ENCODE results near the gene DDR1.

DNA sequence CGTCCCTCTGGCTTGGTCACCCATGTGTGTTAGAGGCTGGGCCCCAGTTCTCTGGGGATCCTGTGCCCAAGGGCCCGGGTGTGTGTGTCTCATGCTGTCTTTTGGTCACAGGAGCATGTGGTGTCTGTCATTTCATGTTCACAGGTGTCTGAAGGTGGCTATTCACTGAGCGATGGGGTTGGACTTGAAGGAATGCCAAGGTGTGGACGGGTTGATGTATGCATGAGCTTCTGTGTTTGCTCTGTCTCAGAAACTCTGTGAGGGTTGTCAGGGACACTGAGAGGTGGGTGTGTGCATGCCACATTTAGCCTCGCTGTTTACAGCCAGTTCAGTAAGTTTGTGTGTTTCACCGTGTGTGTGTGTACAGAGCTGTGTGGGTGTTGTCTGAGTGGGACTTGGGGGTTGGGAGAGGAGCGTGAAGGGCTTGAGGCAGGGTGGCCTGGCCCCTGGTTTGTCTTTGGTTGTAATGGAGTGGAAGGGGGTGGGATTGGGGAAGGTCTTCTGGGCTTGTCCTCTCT lies 1.2 kb downstream of the DDR1 start:
- TF ChIP-seq, protein P1, sequence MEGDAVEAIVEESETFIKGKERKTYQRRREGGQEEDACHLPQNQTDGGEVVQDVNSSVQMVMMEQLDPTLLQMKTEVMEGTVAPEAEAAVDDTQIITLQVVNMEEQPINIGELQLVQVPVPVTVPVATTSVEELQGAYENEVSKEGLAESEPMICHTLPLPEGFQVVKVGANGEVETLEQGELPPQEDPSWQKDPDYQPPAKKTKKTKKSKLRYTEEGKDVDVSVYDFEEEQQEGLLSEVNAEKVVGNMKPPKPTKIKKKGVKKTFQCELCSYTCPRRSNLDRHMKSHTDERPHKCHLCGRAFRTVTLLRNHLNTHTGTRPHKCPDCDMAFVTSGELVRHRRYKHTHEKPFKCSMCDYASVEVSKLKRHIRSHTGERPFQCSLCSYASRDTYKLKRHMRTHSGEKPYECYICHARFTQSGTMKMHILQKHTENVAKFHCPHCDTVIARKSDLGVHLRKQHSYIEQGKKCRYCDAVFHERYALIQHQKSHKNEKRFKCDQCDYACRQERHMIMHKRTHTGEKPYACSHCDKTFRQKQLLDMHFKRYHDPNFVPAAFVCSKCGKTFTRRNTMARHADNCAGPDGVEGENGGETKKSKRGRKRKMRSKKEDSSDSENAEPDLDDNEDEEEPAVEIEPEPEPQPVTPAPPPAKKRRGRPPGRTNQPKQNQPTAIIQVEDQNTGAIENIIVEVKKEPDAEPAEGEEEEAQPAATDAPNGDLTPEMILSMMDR (IDR thresholded peaks at IDR 0.05; ENCODE audit: low read depth, low read length) = no peak
- no peak for TF ChIP-seq EZH2phosphoT487 (IDR thresholded peaks at IDR 0.05; ENCODE audit: low read depth)

Measured in OCI-LY3 (cell line).